Hematopoietic multipotent progenitor cell treated with erythropoietin and hydrocortisone succinate and interleukin-3 and kit ligand, for 17 days (in vitro differentiated cells): ENCODE data around the gene SPAG8.
A peak's percentile ranks its signal among the peaks of the same experiment; 100 is the strongest.

ENCODE experiments used
- DNase-seq: peaks from one replicate; pipeline ENCODE4 v3.0.0-alpha.2; 2015; ENCODE audit warnings: low spot score

The SPAG8 gene

DNA sequence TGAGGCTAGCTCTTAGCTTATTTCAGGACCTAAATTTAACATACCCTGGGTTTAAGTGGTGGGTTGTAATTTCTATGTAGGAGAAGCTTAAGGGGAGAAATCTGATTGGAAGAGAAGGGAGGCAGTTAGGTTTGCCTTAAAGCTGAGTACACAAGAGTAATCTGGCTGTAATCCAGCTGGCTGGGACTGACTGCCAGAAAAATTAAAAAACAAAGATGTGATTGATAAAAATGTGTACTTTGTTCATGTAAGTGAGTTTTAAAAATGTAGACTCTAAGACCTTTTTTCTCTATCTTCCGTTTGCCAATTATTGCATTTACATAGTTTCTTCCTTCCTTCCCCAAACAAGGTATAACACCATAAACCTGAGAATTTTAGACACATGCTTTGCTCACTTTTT, 40.5 kb downstream of the SPAG8 start:
- DNase-seq, result peak; percentile 58

DNA sequence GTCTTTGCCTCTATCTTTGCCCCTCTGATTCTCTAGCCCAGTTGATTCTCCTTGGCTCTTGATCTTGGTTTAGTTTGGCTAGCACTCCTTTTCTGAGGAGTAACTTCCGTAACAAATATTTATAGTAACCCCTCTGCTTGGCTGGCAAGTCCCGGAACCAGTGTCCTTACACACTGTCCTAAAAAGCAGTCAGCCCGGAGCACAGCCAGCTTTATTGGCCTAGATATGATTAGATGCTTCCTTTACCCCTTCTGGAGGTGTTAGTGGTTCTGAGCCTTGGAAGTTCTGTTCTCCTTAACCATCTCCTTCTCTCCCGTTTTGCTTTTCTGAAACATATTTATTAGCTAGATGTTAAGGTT, 41.0 kb downstream of the SPAG8 start:
- no peak for DNase-seq

GRCh38 chr9:35769763-35770162, 42.3 kb downstream of the SPAG8 start:
- DNase-seq, result no peak

DNA sequence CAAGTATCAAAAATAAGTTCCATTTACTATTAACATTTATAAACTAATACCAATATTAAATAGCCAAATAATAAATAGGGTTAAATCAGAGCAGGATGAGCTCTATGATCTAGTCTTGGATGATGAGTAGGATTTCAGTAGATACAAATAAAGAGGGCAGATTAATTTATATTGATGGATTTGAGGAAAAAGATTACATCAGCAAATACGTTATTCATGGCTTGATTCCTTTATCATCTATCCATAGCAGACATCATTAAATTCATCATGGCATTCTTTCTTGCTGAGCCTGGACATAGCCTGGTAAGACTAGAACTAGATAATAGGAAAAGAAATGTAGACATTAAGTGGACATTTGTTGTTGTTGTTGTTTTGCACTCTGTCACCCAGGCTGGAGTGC, 44.6 kb downstream of the SPAG8 start:
- DNase-seq, result no peak

DNA sequence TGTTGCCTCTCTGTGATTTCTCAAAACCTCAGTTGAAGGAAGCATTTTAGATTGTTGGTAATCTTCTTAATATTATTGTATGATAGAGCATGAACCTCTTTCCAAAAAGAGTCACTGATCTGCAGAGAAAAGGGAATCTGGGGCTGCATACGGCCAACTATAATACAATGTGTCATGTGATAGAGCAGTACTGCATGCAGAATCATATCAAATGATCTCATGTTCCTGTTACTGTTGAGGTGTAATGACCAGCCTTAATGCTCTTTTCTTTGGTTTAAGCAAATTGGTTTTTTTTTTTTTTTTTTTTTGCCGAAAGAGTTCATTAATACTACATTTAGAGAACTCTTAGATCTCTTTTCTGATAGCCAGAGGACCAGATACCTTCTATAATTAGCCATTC, 45.1 kb downstream of the SPAG8 start:
- no peak for DNase-seq

GRCh38 chr9:35763803-35764202, 48.3 kb downstream of the SPAG8 start:
- no peak for DNase-seq

GRCh38 chr9:35763181-35763580, 48.9 kb downstream of the SPAG8 start:
- DNase-seq, result no peak

GRCh38 chr9:35760651-35761050, 51.4 kb downstream of the SPAG8 start:
- no peak for DNase-seq

DNA sequence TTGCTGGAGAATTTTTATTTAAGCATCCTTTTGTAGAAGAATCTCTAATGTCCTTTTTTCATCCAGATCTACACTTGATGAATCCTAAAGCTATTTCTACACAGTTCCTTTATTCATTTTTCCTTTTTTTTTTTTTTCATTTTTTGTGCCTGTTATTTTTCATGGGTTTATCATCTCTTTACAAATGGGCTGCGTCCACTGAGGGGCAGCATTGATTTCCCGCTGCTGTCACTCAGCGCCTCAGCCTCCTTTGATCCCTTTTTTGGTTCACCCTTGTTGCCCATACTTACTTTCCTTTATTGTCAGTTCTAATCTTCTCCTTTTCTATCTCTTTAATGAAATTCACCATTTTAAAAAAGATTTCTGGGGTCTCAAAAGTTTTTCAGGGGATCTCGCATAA, 52.3 kb downstream of the SPAG8 start:
- DNase-seq, result no peak
